ENCODE data around the gene SORCS3. TPM values are rescaled to one million over a fixed set of nuclear protein-coding genes. Genes with fewer than 3 reads are reported as not detected.

SORCS3 gene
- total RNA-seq, 1 donor from 2014 or later, result 1.00 TPM

- no peak for FAIRE-seq
Measured at GRCh38 chr10:104614245-104614831, 26.8 kb upstream of the SORCS3 start.

GRCh38 chr10:104615136-104615535 is 26.0 kb upstream of the SORCS3 start:
- TF ChIP-seq, protein P1, sequence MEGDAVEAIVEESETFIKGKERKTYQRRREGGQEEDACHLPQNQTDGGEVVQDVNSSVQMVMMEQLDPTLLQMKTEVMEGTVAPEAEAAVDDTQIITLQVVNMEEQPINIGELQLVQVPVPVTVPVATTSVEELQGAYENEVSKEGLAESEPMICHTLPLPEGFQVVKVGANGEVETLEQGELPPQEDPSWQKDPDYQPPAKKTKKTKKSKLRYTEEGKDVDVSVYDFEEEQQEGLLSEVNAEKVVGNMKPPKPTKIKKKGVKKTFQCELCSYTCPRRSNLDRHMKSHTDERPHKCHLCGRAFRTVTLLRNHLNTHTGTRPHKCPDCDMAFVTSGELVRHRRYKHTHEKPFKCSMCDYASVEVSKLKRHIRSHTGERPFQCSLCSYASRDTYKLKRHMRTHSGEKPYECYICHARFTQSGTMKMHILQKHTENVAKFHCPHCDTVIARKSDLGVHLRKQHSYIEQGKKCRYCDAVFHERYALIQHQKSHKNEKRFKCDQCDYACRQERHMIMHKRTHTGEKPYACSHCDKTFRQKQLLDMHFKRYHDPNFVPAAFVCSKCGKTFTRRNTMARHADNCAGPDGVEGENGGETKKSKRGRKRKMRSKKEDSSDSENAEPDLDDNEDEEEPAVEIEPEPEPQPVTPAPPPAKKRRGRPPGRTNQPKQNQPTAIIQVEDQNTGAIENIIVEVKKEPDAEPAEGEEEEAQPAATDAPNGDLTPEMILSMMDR (IDR thresholded peaks at IDR 0.05; ENCODE audit: insufficient read depth, low read depth, low read length), result no peak
- TF ChIP-seq EZH2 (IDR thresholded peaks at IDR 0.05; ENCODE audit: insufficient read depth, low read length), result no peak
- no peaks in the 10 kb centered on the region for H3K4me1 Mint-ChIP-seq (ENCODE audit: low read depth, unreplicated experiment)
- no peak overlapping the region for H3K27ac Mint-ChIP-seq (ENCODE audit: unreplicated experiment)
- Histone ChIP-seq H3K4me1 (ENCODE audit: insufficient read depth, low read length) (no peaks in the 10 kb centered on the region), H3K27ac (ENCODE audit: low read depth, low read length) (no peak overlapping the region), H4K20me1 (ENCODE audit: insufficient read depth, low read length) (no peaks in the 10 kb centered on the region), H3K9ac (ENCODE audit: low read length) (no peak overlapping the region), H3K79me2 (ENCODE audit: insufficient read depth, low read length) (no peaks in the 10 kb centered on the region), H3K4me3 (ENCODE audit: insufficient read depth, low read depth, low read length) (no peak overlapping the region), H2AFZ (ENCODE audit: low read depth, low read length) (no peak overlapping the region), H3K27me3 (ENCODE audit: insufficient read depth, low read length) (no peaks in the 10 kb centered on the region), H3K9me3 (ENCODE audit: insufficient read depth, low read depth, low read length) (no peaks in the 10 kb centered on the region), H3K4me2 (ENCODE audit: low read length) (no peak overlapping the region), H3K36me3 (ENCODE audit: insufficient read depth, low read length) (no peaks in the 10 kb centered on the region)
- H3K4me3 Mint-ChIP-seq (ENCODE audit: unreplicated experiment), result no peak overlapping the region
- DNase-seq (ENCODE audit: low read depth) (no peak), FAIRE-seq (no peak)
- no peaks in the 10 kb centered on the region for H3K9me3 Mint-ChIP-seq (ENCODE audit: unreplicated experiment)
- no peaks in the 10 kb centered on the region for H3K36me3 Mint-ChIP-seq (ENCODE audit: low read depth, unreplicated experiment)
- peaks cover 20% of the 10 kb centered on the region for H3K27me3 Mint-ChIP-seq (ENCODE audit: low read depth, unreplicated experiment)

More at GRCh38 chr10:104614245-104614831, 26.8 kb upstream of the SORCS3 start:
- Histone ChIP-seq H3K9ac (ENCODE audit: low read length) (no peak overlapping the region), H3K4me2 (ENCODE audit: low read length) (no peak overlapping the region), H4K20me1 (ENCODE audit: insufficient read depth, low read length) (no peaks in the 10 kb centered on the region), H2AFZ (ENCODE audit: low read depth, low read length) (no peak overlapping the region), H3K27ac (ENCODE audit: low read depth, low read length) (no peak overlapping the region), H3K9me3 (ENCODE audit: insufficient read depth, low read depth, low read length) (no peaks in the 10 kb centered on the region), H3K36me3 (ENCODE audit: insufficient read depth, low read length) (no peaks in the 10 kb centered on the region), H3K27me3 (ENCODE audit: insufficient read depth, low read length) (no peaks in the 10 kb centered on the region), H3K4me1 (ENCODE audit: insufficient read depth, low read length) (no peaks in the 10 kb centered on the region), H3K4me3 (ENCODE audit: insufficient read depth, low read depth, low read length) (no peak overlapping the region), H3K79me2 (ENCODE audit: insufficient read depth, low read length) (no peaks in the 10 kb centered on the region)
- H3K27ac Mint-ChIP-seq (ENCODE audit: unreplicated experiment), result no peak overlapping the region
- H3K4me3 Mint-ChIP-seq (ENCODE audit: unreplicated experiment), result no peak overlapping the region
- peaks cover 16% of the 10 kb centered on the region for H3K27me3 Mint-ChIP-seq (ENCODE audit: low read depth, unreplicated experiment)
- no peaks in the 10 kb centered on the region for H3K4me1 Mint-ChIP-seq (ENCODE audit: low read depth, unreplicated experiment)
- no peak for DNase-seq (ENCODE audit: low read depth)
- TF ChIP-seq, protein P1 (IDR thresholded peaks at IDR 0.05; ENCODE audit: insufficient read depth, low read depth, low read length), result peak; percentile 44
- no peak for TF ChIP-seq EZH2 (IDR thresholded peaks at IDR 0.05; ENCODE audit: insufficient read depth, low read length)
- H3K9me3 Mint-ChIP-seq (ENCODE audit: unreplicated experiment), result no peaks in the 10 kb centered on the region
- no peaks in the 10 kb centered on the region for H3K36me3 Mint-ChIP-seq (ENCODE audit: low read depth, unreplicated experiment)

GRCh38 chr10:104617831-104618230 is 23.3 kb upstream of the SORCS3 start:
- no peak for FAIRE-seq

More at GRCh38 chr10:104617831-104618230, 23.3 kb upstream of the SORCS3 start:
- no peak for DNase-seq (ENCODE audit: low read depth)
- H3K9me3 Mint-ChIP-seq (ENCODE audit: unreplicated experiment), result no peaks in the 10 kb centered on the region
- Histone ChIP-seq H3K27ac (ENCODE audit: low read depth, low read length) (no peak overlapping the region), H3K79me2 (ENCODE audit: insufficient read depth, low read length) (no peaks in the 10 kb centered on the region), H3K9me3 (ENCODE audit: insufficient read depth, low read depth, low read length) (no peaks in the 10 kb centered on the region), H3K9ac (ENCODE audit: low read length) (no peak overlapping the region), H4K20me1 (ENCODE audit: insufficient read depth, low read length) (no peaks in the 10 kb centered on the region), H3K4me2 (ENCODE audit: low read length) (no peak overlapping the region), H3K4me1 (ENCODE audit: insufficient read depth, low read length) (no peaks in the 10 kb centered on the region), H3K27me3 (ENCODE audit: insufficient read depth, low read length) (no peaks in the 10 kb centered on the region), H3K36me3 (ENCODE audit: insufficient read depth, low read length) (no peaks in the 10 kb centered on the region), H3K4me3 (ENCODE audit: insufficient read depth, low read depth, low read length) (no peak overlapping the region), H2AFZ (ENCODE audit: low read depth, low read length) (no peak overlapping the region)
- no peak for TF ChIP-seq EZH2 (IDR thresholded peaks at IDR 0.05; ENCODE audit: insufficient read depth, low read length)
- TF ChIP-seq, protein P1 (IDR thresholded peaks at IDR 0.05; ENCODE audit: insufficient read depth, low read depth, low read length), result no peak
- no peak overlapping the region for H3K4me3 Mint-ChIP-seq (ENCODE audit: unreplicated experiment)
- H3K36me3 Mint-ChIP-seq (ENCODE audit: low read depth, unreplicated experiment), result no peaks in the 10 kb centered on the region
- H3K27me3 Mint-ChIP-seq (ENCODE audit: low read depth, unreplicated experiment), result peaks cover 21% of the 10 kb centered on the region
- no peak overlapping the region for H3K27ac Mint-ChIP-seq (ENCODE audit: unreplicated experiment)
- H3K4me1 Mint-ChIP-seq (ENCODE audit: low read depth, unreplicated experiment), result no peaks in the 10 kb centered on the region
